SK-N-DZ (cell line): ENCODE data around the gene RARA. TPM values are rescaled to one million over a fixed set of nuclear protein-coding genes. Genes with fewer than 3 reads are reported as not detected.

ENCODE experiments used
- DNase-seq: peaks from one replicate; pipeline ENCODE4 v3.0.0-alpha.2; 2015; ENCODE audit warnings: low spot score
- polyA plus RNA-seq, 2 experiments: library from polyadenylated mRNA; depleted of rRNA; stranded (reverse); fragments of >200 nt; gene quantifications; 2 replicates each; pipeline ENCODE4 v1.2.3, GENCODE V29; 2014

Gene RARA
- 42.3 and 43.5 TPM in 2 replicates for polyA plus RNA-seq (2014; cell fraction: cytosol; rRNA removed)
- polyA plus RNA-seq (2014; cell fraction: nucleus; rRNA removed), result 27.0 and 42.6 TPM in 2 replicates

GRCh38 chr17:40309031-40309948, at the start of gene RARA:
TSS of gene RARA (plus strand) at chr17:40309180. CDS start at chr17:40331219, 22,039 bp downstream.
- peak; percentile 77 for DNase-seq

DNA sequence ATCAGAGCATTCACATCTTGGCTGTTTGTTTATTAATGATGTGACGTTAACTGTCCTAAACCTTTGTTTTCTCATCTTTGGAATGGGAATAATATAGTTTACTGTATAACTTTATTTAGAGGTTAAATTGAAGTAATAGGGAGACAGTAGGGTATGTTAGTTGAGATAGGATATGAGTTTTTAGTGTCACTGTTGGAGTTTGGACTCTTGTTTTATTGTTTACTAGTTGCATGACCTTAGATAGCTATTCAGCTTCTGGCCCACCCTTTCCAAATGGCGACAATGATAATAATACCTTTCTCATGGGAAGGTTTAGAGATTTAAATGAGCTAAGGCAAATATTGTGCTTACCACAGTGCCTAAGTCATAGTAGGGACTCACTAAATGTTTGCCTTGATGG, 49.5 kb upstream of the RARA start:
- DNase-seq, result no peak

DNA sequence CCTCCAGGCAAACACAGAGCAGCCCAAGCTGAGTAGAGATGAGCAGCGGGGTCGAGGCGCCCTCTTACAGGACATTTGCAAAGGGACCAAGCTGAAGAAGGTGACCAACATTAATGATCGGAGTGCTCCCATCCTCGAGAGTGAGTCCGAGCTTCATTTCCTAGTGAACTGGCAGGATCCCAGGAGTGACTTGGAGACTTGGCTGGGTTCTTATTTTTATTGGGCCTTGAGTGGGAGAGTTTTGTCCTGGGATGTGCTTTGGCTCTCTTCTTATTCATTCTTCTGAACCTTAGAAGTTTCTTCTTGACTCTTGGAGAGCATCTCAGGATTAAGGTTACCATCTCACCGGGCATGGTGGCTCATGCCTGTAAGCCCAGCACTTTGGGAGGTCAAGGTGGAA, 48.5 kb upstream of the RARA start:
- no peak for DNase-seq

DNA sequence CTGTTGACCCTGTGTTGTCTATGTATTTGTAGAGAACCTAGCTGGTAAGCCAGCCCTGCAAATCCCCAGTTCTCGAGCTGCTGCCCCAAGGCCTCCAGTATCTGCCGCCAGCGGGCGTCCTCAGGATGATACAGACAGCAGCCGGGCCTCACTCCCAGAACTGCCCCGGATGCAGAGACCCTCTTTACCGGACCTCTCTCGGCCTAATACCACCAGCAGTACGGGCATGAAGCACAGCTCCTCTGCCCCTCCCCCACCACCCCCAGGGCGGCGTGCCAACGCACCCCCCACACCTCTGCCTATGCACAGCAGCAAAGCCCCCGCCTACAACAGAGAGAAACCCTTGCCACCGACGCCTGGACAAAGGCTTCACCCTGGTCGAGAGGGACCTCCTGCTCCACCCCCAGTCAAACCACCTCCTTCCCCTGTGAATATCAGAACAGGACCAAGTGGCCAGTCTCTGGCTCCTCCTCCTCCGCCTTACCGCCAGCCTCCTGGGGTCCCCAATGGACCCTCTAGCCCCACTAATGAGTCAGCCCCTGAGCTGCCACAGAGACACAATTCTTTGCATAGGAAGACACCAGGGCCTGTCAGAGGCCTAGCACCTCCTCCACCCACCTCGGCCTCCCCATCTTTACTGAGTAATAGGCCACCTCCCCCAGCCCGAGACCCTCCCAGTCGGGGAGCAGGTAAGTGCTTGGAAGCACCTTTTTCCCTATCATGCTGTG, 44.4 kb upstream of the RARA start:
- no peak for DNase-seq

- DNase-seq, result no peak
These were observed 43.6 kb upstream of the RARA start for GRCh38 chr17:40265337-40265736.

- DNase-seq, result no peak
These were observed 42.1 kb upstream of the RARA start for GRCh38 chr17:40266882-40267281.

- no peak for DNase-seq
These were observed 40.8 kb upstream of the RARA start for GRCh38 chr17:40268141-40268712.

- DNase-seq, result no peak
These were observed 30.6 kb upstream of the RARA start for GRCh38 chr17:40278414-40278813.

GRCh38 chr17:40279402-40279801, 29.6 kb upstream of the RARA start:
- no peak for DNase-seq

- DNase-seq, result no peak
These were observed 27.3 kb upstream of the RARA start for GRCh38 chr17:40281663-40282062.

GRCh38 chr17:40283662-40284061, 25.3 kb upstream of the RARA start:
- no peak for DNase-seq

- no peak for DNase-seq
These were observed 24.8 kb upstream of the RARA start for GRCh38 chr17:40284085-40284713.

GRCh38 chr17:40286473-40286872, 22.5 kb upstream of the RARA start:
- no peak for DNase-seq

DNA sequence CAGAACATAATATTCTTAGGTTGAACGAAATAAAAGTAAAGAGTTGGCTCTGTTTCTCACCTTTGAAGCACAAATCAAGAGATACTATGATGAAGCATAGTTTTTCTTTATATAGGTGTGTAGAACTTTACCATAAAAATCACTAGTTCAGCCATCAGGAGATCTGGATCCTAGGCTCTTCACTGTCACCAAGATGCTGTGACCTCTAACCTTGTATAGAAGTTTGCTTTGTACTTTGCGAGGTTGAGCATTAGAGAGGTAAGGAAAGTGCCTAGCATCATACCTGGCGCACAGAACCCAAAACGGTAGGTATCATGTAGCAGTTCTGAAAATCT, 21.9 kb upstream of the RARA start:
- no peak for DNase-seq

DNA sequence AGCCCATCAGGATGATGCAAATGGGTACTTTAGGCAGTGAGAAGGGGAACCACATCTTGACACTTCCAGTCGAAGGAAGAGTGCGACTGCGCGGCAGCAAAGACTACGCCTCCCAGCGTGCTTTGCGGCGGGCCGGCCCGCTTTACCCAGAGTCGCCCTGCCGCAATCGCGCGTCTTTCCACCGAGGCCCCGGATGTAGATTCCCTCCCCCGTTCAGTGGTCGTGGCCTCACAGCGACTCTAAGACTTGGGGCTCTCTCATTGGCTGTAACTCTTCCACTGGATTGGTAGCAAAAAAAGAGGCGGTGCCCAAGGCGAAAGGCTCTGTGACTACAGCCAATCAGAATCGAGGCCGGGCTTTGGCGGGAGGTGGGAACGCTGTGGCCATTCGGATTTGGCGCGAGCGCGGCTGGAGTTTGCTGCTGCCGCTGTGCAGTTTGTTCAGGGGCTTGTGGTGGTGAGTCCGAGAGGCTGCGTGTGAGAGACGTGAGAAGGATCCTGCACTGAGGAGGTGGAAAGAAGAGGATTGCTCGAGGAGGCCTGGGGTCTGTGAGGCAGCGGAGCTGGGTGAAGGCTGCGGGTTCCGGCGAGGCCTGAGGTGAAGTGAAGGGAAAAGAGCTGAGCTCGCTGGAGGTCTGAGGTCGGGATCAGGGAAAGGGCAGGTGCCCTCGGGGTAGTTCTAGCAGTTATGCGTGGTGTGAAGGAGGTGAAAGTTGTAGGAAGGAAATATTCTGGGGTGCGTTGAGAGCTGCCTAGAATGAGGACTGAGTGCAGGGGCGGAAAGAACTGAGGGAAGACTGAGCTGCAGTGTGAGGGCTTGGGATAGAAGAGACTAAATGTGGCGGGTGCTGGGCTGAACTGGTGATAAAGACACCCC, 21.2 kb upstream of the RARA start, which contains the start of gene CDC6:
Gene CDC6, plus strand, starts transcription at position 386 of the 876 bp plus-strand sequence. CDS start 1,542 bp downstream, outside the sequence.
- DNase-seq, result peak; percentile 100

- peak; percentile 58 for DNase-seq
These were observed 18.2 kb upstream of the RARA start for GRCh38 chr17:40290629-40291280.

DNA sequence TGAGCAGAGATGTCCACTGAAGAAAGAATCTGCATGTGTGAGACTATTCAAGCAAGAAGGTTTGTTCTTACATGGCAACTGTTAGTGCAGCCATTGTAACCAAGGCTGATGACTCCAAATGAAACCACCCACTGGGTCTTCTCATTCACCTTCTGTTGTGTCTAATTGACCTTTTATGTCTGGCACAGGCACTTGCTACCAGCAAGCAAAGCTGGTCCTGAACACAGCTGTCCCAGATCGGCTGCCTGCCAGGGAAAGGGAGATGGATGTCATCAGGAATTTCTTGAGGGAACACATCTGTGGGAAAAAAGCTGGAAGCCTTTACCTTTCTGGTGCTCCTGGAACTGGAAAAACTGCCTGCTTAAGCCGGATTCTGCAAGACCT, 17.7 kb upstream of the RARA start:
- no peak for DNase-seq

- no peak for DNase-seq
These were observed 15.6 kb upstream of the RARA start for GRCh38 chr17:40293363-40293762.

- no peak for DNase-seq
These were observed 13.2 kb upstream of the RARA start for GRCh38 chr17:40295488-40296436.
